Right ventricle myocardium inferior (tissue), 1 donor: ENCODE measurements around the gene CELSR1. TPM values are rescaled to one million over a fixed set of nuclear protein-coding genes. Genes with fewer than 3 reads are reported as not detected.

Experiments
- ATAC-seq: fragments of 200-7000 bp; cut with Tn5 transposase; one replicate; pipeline ENCODE4 v1.9.1; 2020; ENCODE audit warnings: mild to moderate bottlenecking, moderate library complexity
- DNase-seq: peaks from one replicate; pipeline ENCODE4 v3.0.0; 2021; ENCODE audit errors: missing footprints
- intact Hi-C: fragments of 100-400 bp; cut with DNase I; formaldehyde crosslinking; loops from one replicate; pipeline ENCODE4 v1.11.0; 2022
- total RNA-seq: library from RNA; stranded (reverse); fragmentation: NEBNext Ultra II Directional; extraction: Animal tissue kit (Norgen Biotek cat#: 25700); gene quantifications from one replicate; pipeline ENCODE4 v1.2.1, GENCODE V29; 2021
- donor health status: DM: no; HTN: yes; CAD: no; lungs with severe emphysema.

Gene CELSR1
- total RNA-seq, 1 donor from 2014 or later = 8.4 TPM

- ATAC-seq (no peak), DNase-seq (no peak)
- intact Hi-C loops = no loop called here
Measured at GRCh38 chr22:46386312-46386711, 151.1 kb downstream of the CELSR1 start.

DNA sequence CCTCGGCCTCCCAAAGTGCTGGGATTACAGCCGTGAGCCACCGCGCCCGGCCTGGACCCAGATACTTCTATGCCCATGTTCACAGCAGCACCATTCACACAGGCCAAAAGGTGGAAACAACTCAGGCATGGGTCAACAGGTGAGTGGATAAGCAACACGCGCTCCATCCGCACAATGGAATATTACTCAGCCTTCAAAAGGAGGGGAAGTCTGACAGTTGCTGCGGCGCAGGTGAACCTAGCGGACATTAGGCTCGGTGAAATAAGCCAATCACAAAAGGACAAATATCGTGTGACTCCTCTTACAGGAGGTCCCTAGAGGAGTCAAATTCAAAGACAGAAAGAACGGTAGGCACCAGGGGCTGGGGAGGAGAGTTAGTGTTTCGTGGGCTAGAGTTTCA lies 154.9 kb downstream of the CELSR1 start:
- ATAC-seq (no peak), DNase-seq (no peak)
- intact Hi-C loops = no loop called here

DNA sequence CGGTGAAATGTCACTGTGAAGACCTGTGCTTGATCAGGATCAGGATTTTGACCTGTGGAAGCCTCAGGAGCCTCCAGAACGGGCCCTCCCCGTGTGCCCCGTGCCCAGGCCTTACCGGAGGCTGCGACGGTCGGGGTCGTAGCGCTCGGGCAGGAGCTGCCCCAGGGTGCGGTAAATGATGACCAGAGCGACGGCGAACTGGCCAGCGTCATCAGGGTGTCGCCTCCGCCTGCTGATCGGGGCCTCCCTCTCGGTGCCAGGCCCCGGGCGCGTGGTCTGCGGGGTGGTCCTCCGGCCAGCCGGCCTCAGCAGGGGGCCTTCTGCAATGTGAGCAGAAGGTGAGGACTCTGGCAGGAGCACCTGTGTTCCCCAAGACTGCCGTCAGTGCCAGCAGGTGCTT lies 155.7 kb downstream of the CELSR1 start:
- ATAC-seq (no peak), DNase-seq (no peak)
- intact Hi-C loops = no loop called here

DNA sequence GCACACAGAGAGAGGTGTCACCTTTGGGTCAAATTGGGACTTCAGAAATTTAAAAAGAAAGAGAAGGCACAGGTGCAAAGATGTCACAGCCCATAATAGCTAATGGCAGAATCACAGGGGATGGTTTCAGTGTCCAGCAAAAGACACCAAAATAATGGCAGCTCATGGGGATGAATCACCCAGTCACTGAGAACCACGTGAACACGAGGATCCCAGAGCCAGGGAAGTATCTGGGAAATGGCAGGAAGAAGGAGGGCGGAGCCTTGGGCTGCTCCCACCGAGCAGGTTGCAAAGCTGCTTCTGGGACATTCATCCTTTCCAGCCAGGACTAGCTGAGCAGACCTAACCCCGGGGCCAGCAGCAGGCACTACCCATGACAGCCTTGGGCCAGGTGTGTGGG lies 156.3 kb downstream of the CELSR1 start:
- ATAC-seq (no peak), DNase-seq (no peak)
- intact Hi-C loops = no loop called here

DNA sequence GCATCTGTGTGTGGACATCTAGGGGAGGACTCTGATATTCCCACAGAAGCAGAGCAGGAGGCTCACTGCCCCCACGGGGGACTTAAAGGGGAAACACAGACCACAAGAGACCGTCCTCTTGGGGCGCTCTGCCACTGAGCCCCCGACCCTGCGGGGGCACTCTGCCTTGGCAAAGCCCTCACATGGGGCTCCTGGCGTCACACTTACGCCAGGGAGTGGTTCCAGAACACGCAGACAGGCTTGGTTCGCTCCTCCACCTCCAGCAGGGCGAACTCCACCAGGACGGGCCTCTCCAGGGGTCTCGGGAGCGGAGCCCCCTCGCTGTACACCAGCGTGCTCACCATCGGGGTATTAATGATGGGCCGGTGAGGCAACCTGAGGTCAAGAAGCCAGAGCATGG lies 156.8 kb downstream of the CELSR1 start:
- intact Hi-C loops = no loop called here
- peak; percentile 45 for DNase-seq
- ATAC-seq = no peak

GRCh38 chr22:46380069-46380468 lies 157.4 kb downstream of the CELSR1 start:
- intact Hi-C loops = no loop called here
- DNase-seq = peak; percentile 41
- ATAC-seq = no peak

- peak; percentile 32 for DNase-seq
- intact Hi-C loops = loop anchor here (5.0 kb wide), 1 partner anchor 158 kb away; the partner anchor contains the start of gene CELSR1
- no peak for ATAC-seq
Measured at GRCh38 chr22:46379066-46379930, 158.1 kb downstream of the CELSR1 start.

GRCh38 chr22:46378426-46379065 lies 158.9 kb downstream of the CELSR1 start:
- ATAC-seq (no peak), DNase-seq (peak; percentile 57)
- intact Hi-C loops = loop anchor here (5.0 kb wide), 1 partner anchor 159 kb away; the partner anchor contains the start of gene CELSR1

- intact Hi-C loops = loop anchor here (5.0 kb wide), 1 partner anchor 160 kb away; the partner anchor contains the start of gene CELSR1
- ATAC-seq = peak; percentile 65
- DNase-seq = peak; percentile 32
Measured at GRCh38 chr22:46377525-46378425, 159.6 kb downstream of the CELSR1 start.

- DNase-seq (peak; percentile 68), ATAC-seq (peak; percentile 54)
- intact Hi-C loops = loop anchor here (5.0 kb wide), 1 partner anchor 160 kb away; the partner anchor contains the start of gene CELSR1
Measured at GRCh38 chr22:46376908-46377524, 160.4 kb downstream of the CELSR1 start.

- ATAC-seq (no peak), DNase-seq (no peak)
- intact Hi-C loops = loop anchor here (5.0 kb wide), 1 partner anchor 161 kb away; the partner anchor contains the start of gene CELSR1
Measured at GRCh38 chr22:46376111-46376510, 161.3 kb downstream of the CELSR1 start.

GRCh38 chr22:46374663-46375474 lies 162.6 kb downstream of the CELSR1 start:
- DNase-seq (no peak), ATAC-seq (no peak)
- intact Hi-C loops = loop anchor here (5.0 kb wide), 1 partner anchor 162 kb away; the partner anchor contains the start of gene CELSR1

GRCh38 chr22:46373921-46374662 lies 163.3 kb downstream of the CELSR1 start:
- no peak for DNase-seq
- intact Hi-C loops = no loop called here
- ATAC-seq = no peak

DNA sequence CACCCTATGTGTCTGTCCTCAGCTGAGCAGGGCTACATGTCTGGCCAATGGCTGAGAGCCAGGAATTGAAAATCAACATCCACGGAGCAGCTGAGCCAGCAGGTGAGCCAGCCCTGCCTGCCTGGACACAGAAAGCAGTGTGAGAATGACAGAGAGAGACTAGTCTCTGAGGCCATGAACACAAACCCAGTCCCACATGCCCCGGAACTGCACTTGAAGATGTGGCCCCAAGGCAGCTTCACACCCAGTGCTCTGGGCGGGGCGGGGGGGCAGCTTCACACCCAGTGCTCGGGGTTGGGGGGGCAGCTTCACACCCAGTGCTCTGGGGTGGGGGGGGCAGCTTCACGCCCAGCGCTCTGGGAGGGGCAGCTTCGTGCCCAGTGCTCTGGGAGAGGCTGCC lies 164.3 kb downstream of the CELSR1 start:
- intact Hi-C loops = no loop called here
- ATAC-seq (no peak), DNase-seq (no peak)

GRCh38 chr22:46372686-46373085 lies 164.7 kb downstream of the CELSR1 start:
- peak; percentile 40 for DNase-seq
- intact Hi-C loops = no loop called here
- no peak for ATAC-seq

DNA sequence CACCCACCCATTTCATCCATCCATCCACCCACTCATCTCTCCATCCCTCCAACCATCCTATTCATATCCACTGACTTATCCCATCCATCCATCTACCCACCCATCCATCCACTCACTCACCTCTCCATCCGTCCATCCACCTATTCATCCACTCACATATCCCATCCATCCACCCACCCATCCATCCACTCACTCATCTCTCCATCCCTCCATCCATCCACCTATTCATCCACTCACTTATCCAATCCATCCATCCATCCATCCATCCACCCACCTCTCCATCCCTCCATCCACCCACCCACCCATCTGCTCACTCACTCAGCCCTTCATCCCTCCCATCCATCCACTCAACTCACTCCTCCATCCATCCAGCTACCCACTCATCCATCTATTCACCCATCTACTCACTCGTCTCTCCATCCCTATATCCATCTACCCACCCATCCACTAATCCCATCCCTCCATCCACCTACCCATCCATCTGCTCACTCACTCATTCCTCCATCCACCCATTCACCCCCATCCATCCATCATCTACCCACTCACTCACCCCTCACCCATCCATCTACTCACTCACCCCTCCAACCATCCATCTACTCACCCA lies 165.7 kb downstream of the CELSR1 start:
- intact Hi-C loops = no loop called here
- DNase-seq (no peak), ATAC-seq (no peak)
